Measurements from ENCODE around the gene TYK2. TPM values are rescaled to one million over a fixed set of nuclear protein-coding genes. Genes with fewer than 3 reads are reported as not detected.

Gene TYK2
- total and polyA plus RNA-seq, 9 of the 15 experiments (the other 6 are each of a cell fraction or from before 2014, with no cell fraction given): 15.0 to 182 (median 85.9) TPM

DNA sequence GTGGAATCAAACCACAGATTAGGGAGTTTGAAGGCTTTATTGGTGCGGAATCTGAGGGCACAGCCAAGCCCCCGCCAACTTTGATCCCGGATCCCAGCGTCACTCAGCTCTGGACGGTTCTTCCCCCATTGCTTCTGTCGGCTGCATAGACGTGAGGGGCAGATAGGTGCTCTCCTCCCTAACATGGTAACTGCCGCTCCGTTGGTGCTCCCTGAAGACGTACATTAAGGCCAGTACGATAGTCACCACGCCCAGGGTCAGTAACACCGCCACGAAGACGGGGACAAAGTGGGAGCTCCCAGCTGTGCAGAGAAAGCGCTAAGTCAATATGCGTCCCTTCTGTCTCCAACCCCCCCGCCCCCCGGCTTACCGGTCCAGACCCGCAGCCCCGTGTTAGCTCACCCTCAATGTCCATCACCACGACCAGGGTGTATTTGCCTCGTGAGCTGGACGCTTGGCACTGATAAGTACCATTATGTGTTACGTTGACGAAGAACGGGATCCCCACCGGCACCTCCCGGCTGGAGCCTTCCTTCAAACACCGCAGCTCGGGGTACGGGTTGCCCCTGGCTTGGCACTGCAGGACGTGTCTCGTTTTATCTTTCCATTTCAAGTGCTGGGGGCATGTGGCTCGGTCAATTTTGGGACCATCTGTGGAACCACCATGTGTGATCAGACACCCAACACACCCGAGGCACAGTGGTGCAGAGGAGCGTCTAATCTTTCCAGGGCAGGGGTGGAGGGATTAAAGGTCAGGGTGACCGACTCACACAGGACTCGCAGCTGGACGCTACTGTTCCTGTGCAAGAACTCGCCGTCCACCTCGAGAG, 46.4 kb downstream of the TYK2 start (continued):
- peak; percentile 72 for TF ChIP-seq NR2C1 (IDR thresholded peaks at IDR 0.05)
- 0 out of 2 replicates have a peak, but pooled peaks have one; percentile 34 for TF ChIP-seq NR2C1 (tag; IDR thresholded peaks at IDR 0.05)
- TF ChIP-seq, protein P1, sequence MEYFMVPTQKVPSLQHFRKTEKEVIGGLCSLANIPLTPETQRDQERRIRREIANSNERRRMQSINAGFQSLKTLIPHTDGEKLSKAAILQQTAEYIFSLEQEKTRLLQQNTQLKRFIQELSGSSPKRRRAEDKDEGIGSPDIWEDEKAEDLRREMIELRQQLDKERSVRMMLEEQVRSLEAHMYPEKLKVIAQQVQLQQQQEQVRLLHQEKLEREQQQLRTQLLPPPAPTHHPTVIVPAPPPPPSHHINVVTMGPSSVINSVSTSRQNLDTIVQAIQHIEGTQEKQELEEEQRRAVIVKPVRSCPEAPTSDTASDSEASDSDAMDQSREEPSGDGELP (CRISPR knock-in tag; IDR thresholded peaks at IDR 0.05; ENCODE audit: borderline replicate concordance): peak; percentile 64; the same call in 1 of the 2 replicates
- TF ChIP-seq NFE2L1 (tag; IDR thresholded peaks at IDR 0.05; ENCODE audit: borderline replicate concordance, low read depth): no peak
- TF ChIP-seq, protein P2, sequence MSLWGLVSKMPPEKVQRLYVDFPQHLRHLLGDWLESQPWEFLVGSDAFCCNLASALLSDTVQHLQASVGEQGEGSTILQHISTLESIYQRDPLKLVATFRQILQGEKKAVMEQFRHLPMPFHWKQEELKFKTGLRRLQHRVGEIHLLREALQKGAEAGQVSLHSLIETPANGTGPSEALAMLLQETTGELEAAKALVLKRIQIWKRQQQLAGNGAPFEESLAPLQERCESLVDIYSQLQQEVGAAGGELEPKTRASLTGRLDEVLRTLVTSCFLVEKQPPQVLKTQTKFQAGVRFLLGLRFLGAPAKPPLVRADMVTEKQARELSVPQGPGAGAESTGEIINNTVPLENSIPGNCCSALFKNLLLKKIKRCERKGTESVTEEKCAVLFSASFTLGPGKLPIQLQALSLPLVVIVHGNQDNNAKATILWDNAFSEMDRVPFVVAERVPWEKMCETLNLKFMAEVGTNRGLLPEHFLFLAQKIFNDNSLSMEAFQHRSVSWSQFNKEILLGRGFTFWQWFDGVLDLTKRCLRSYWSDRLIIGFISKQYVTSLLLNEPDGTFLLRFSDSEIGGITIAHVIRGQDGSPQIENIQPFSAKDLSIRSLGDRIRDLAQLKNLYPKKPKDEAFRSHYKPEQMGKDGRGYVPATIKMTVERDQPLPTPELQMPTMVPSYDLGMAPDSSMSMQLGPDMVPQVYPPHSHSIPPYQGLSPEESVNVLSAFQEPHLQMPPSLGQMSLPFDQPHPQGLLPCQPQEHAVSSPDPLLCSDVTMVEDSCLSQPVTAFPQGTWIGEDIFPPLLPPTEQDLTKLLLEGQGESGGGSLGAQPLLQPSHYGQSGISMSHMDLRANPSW (CRISPR knock-in tag; IDR thresholded peaks at IDR 0.05): peak; percentile 97
- TF ChIP-seq NCOA6 (IDR thresholded peaks at IDR 0.05): peak; percentile 91
- TF ChIP-seq SMARCA4 (IDR thresholded peaks at IDR 0.05): peak; percentile 35; the same call in 1 of the 2 replicates
- TF ChIP-seq ZNF263 (CRISPR knock-in tag; IDR thresholded peaks at IDR 0.05; ENCODE audit: borderline replicate concordance): peak; percentile 97
- TF ChIP-seq, protein P3, sequence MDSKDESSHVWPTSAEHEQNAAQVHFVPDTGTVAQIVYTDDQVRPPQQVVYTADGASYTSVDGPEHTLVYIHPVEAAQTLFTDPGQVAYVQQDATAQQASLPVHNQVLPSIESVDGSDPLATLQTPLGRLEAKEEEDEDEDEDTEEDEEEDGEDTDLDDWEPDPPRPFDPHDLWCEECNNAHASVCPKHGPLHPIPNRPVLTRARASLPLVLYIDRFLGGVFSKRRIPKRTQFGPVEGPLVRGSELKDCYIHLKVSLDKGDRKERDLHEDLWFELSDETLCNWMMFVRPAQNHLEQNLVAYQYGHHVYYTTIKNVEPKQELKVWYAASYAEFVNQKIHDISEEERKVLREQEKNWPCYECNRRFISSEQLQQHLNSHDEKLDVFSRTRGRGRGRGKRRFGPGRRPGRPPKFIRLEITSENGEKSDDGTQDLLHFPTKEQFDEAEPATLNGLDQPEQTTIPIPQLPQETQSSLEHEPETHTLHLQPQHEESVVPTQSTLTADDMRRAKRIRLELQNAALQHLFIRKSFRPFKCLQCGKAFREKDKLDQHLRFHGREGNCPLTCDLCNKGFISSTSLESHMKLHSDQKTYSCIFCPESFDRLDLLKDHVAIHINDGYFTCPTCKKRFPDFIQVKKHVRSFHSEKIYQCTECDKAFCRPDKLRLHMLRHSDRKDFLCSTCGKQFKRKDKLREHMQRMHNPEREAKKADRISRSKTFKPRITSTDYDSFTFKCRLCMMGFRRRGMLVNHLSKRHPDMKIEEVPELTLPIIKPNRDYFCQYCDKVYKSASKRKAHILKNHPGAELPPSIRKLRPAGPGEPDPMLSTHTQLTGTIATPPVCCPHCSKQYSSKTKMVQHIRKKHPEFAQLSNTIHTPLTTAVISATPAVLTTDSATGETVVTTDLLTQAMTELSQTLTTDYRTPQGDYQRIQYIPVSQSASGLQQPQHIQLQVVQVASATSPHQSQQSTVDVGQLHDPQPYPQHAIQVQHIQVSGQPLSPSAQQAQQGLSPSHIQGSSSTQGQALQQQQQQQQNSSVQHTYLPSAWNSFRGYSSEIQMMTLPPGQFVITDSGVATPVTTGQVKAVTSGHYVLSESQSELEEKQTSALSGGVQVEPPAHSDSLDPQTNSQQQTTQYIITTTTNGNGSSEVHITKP (IDR thresholded peaks at IDR 0.05; ENCODE audit: partially characterized antibody): peak; percentile 5
- TF ChIP-seq NONO (IDR thresholded peaks at IDR 0.05; ENCODE audit: low read depth in 2 of 2, low read length in 1 of 2): peak in 1 of 2 experiments; percentile 30; a peak in 1 of 4 replicates
- TF ChIP-seq MTA2 (IDR thresholded peaks at IDR 0.05; ENCODE audit: low read depth): peak; percentile 39; the same call in 1 of the 2 replicates
- TF ChIP-seq, protein P4, sequence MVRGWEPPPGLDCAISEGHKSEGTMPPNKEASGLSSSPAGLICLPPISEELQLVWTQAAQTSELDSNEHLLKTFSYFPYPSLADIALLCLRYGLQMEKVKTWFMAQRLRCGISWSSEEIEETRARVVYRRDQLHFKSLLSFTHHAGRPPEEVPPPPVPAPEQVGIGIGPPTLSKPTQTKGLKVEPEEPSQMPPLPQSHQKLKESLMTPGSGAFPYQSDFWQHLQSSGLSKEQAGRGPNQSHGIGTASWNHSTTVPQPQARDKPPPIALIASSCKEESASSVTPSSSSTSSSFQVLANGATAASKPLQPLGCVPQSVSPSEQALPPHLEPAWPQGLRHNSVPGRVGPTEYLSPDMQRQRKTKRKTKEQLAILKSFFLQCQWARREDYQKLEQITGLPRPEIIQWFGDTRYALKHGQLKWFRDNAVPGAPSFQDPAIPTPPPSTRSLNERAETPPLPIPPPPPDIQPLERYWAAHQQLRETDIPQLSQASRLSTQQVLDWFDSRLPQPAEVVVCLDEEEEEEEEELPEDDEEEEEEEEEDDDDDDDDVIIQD (CRISPR knock-in tag; IDR thresholded peaks at IDR 0.05): no peak
- no peak for TF ChIP-seq U2AF2 (optimal IDR thresholded peaks at IDR 0.05; ENCODE audit: low read depth, low read length)
- peak; percentile 13; the same call in 1 of the 2 replicates for TF ChIP-seq PHF8 (IDR thresholded peaks at IDR 0.05; ENCODE audit: borderline replicate concordance, low read length)

Measured in K562 (cell line).